Naive thymus-derived CD4-positive, alpha-beta T cell (primary cell): ENCODE data around the gene EFCAB9. TPM values are rescaled to one million over a fixed set of nuclear protein-coding genes. Genes with fewer than 3 reads are reported as not detected.

ENCODE experiments used
- ATAC-seq: fragments of 150-1000 bp; cut with Tn5 transposase; 2 replicates; pipeline ENCODE4 v1.10.0; 2021; ENCODE audit warnings: mild to moderate bottlenecking, moderate library complexity
- CTCF ChIA-PET: fragments of 350-600 bp; sonication (Branson Sonifier 250); formaldehyde crosslinking; loops from one replicate; lab custom pipeline; 2021; ENCODE audit warnings: antibody characterized with exemption; lab: Charles Lee
- POLR2A ChIA-PET: fragments of 350-600 bp; sonication (Branson Sonifier 250); formaldehyde crosslinking; loops from one replicate; lab custom pipeline; 2021; ENCODE audit warnings: antibody characterized with exemption, inconsistent platforms; lab: Charles Lee
- DNase-seq, 9 donors: peaks; one replicate each; pipeline versions ENCODE4 v3.0.0 to v3.0.0-alpha.2; 2020 to 2022; ENCODE audit warnings: mixed read lengths in 1 of 9
- H3K27ac ChIP-seq: one replicate; pipeline ENCODE4 v1.7.0; 2013; ENCODE audit warnings: mild to moderate bottlenecking, low read depth, low read length, moderate library complexity
- H3K27me3 ChIP-seq, 2 donors: one replicate each; pipeline ENCODE4 v1.7.0; 2013; ENCODE audit warnings: low read length in 2 of 2, mild to moderate bottlenecking in 2 of 2, moderate library complexity in 2 of 2; ENCODE audit not compliant: control insufficient read depth in 2 of 2, insufficient read depth in 2 of 2
- H3K36me3 ChIP-seq, 3 experiments: 1 replicate in 2 of 3; 2 replicates in 1 of 3; pipeline ENCODE4 v1.7.0; 2013; ENCODE audit warnings: low read length in 3 of 3, mild to moderate bottlenecking in 3 of 3, moderate library complexity in 1 of 3; ENCODE audit not compliant: insufficient read depth in 3 of 3, control insufficient read depth in 2 of 3
- H3K4me1 ChIP-seq, 2 donors: one replicate each; pipeline ENCODE4 v1.7.0; 2013; ENCODE audit warnings: low read length in 2 of 2, mild to moderate bottlenecking in 2 of 2, moderate library complexity in 1 of 2; ENCODE audit not compliant: control insufficient read depth in 2 of 2, insufficient read depth in 2 of 2
- H3K4me3 ChIP-seq: 2 replicates; pipeline ENCODE4 v1.7.0; 2013; ENCODE audit warnings: mild to moderate bottlenecking, low read length
- H3K9me3 ChIP-seq, 3 experiments: 1 replicate in 2 of 3; 2 replicates in 1 of 3; pipeline ENCODE4 v1.7.0; 2013; ENCODE audit warnings: low read length in 3 of 3; ENCODE audit not compliant: control insufficient read depth in 2 of 3
- H3K27ac Mint-ChIP-seq, 9 donors: one replicate each; pipeline ENCODE4 v1.8.0; 2020 to 2022; ENCODE audit warnings: mixed read lengths in 9 of 9, mild to moderate bottlenecking in 8 of 9, moderate library complexity in 5 of 9, inconsistent platforms in 2 of 9
- H3K27me3 Mint-ChIP-seq, 5 donors: one replicate each; pipeline ENCODE4 v1.8.0; 2021 to 2022; ENCODE audit warnings: mixed read lengths in 5 of 5, mild to moderate bottlenecking in 1 of 5
- H3K36me3 Mint-ChIP-seq, 5 donors: one replicate each; pipeline ENCODE4 v1.8.0; 2020 to 2022; ENCODE audit warnings: mixed read lengths in 5 of 5, mild to moderate bottlenecking in 3 of 5, inconsistent platforms in 1 of 5
- H3K4me1 Mint-ChIP-seq, 7 donors: one replicate each; pipeline ENCODE4 v1.8.0; 2020 to 2022; ENCODE audit warnings: mixed read lengths in 7 of 7, mild to moderate bottlenecking in 3 of 7, inconsistent platforms in 1 of 7
- H3K4me3 Mint-ChIP-seq, 10 donors: one replicate each; pipeline ENCODE4 v1.8.0; 2020 to 2022; ENCODE audit warnings: mild to moderate bottlenecking in 10 of 10, mixed read lengths in 10 of 10, moderate library complexity in 6 of 10, inconsistent platforms in 2 of 10
- H3K9me3 Mint-ChIP-seq, 11 donors: one replicate each; pipeline ENCODE4 v1.8.0; 2020 to 2022; ENCODE audit warnings: mixed read lengths in 11 of 11, mild to moderate bottlenecking in 4 of 11, inconsistent platforms in 1 of 11, moderate library complexity in 1 of 11
- intact Hi-C, 2 donors: fragments of 100-400 bp; cut with micrococcal nuclease; formaldehyde crosslinking; loops; one replicate each; pipeline ENCODE4 v1.15.1; 2023
- polyA plus RNA-seq, 2 donors: library from polyadenylated mRNA; unstranded; fragments of 300-500 nt; fragmentation: Illumina TruSeq; gene quantifications; one replicate each; pipeline ENCODE4 v1.2.3, GENCODE V29; 2021
- total RNA-seq, 6 experiments: library from RNA in 5 of 6; stranded (reverse) in 5 of 6; gene quantifications; 1 replicate in 5 of 6; 2 replicates in 1 of 6; pipeline ENCODE4 v1.2.3 and lab custom pipeline; 2021 to 2026

The EFCAB9 gene
- total and polyA plus RNA-seq, 7 experiments from 2014 or later, result not detected

GRCh38 chr5:172186114-172186695, 7.8 kb upstream of the EFCAB9 start:
- no peaks in the 10 kb centered on the region for H3K9me3 ChIP-seq
- H3K36me3 ChIP-seq, result peaks cover 0 to 9% (median 0%) of the 10 kb centered on the region in 3 experiments
- DNase-seq (no peak), ATAC-seq (no peak)
- intact Hi-C loops, result loop anchor here (2.0 to 10.0 kb wide), 7 partner anchors 511 to 1854 kb away; partner anchors contain the start of genes BNIP1 (in 1 of the 2), CPEB4 (in 1 of the 2), NPM1 (in 1 of the 2) and STC2 (in 1 of the 2)
- H3K27ac Mint-ChIP-seq, result peak overlapping the region; percentile 91 to 100 (median 97)
- H3K4me3 ChIP-seq, result peak overlapping the region; percentile 89
- peaks cover 0 to 8% (median 0%) of the 10 kb centered on the region in 5 donors for H3K27me3 Mint-ChIP-seq
- no peaks in the 10 kb centered on the region for H3K27me3 ChIP-seq
- peak overlapping the region; percentile 94 for H3K27ac ChIP-seq
- CTCF ChIA-PET, result interaction anchor here (0.9 to 5.9 kb wide), 14 partner anchors 9 to 584 kb away, joined by 3 to 113 read pairs (median 4); no protein-coding TSS in a partner anchor
- peaks cover 0 to 2% (median 0%) of the 10 kb centered on the region in 11 donors for H3K9me3 Mint-ChIP-seq
- peaks cover 4 to 39% (median 8%) of the 10 kb centered on the region in 5 donors for H3K36me3 Mint-ChIP-seq
- peak overlapping the region; percentile 96 to 100 (median 99) for H3K4me3 Mint-ChIP-seq
- peaks cover 31 to 35% of the 10 kb centered on the region in 2 donors for H3K4me1 ChIP-seq
- POLR2A ChIA-PET, result interaction anchor here (0.6 to 9.8 kb wide), 17 partner anchors 14 to 179 kb away, joined by 3 to 562 read pairs (median 7); partner anchors contain the start of gene FBXW11
- H3K4me1 Mint-ChIP-seq, result peaks cover 15 to 45% (median 41%) of the 10 kb centered on the region in 7 donors

- H3K4me3 ChIP-seq, result peak overlapping the region; percentile 89
- H3K27me3 Mint-ChIP-seq, result peaks cover 0 to 11% (median 0%) of the 10 kb centered on the region in 5 donors
- peaks cover 0 to 9% (median 0%) of the 10 kb centered on the region in 3 experiments for H3K36me3 ChIP-seq
- H3K36me3 Mint-ChIP-seq, result peaks cover 4 to 36% (median 7%) of the 10 kb centered on the region in 5 donors
- H3K9me3 ChIP-seq, result no peaks in the 10 kb centered on the region
- ATAC-seq, result peak; percentile 43
- CTCF ChIA-PET, result interaction anchor here (0.6 to 5.9 kb wide), 18 partner anchors 9 to 871 kb away, joined by 3 to 113 read pairs (median 6); no protein-coding TSS in a partner anchor
- H3K4me1 Mint-ChIP-seq, result peaks cover 15 to 39% (median 34%) of the 10 kb centered on the region in 7 donors
- POLR2A ChIA-PET, result interaction anchor here (0.6 to 9.8 kb wide), 17 partner anchors 15 to 181 kb away, joined by 3 to 562 read pairs (median 9); partner anchors contain the start of gene FBXW11
- peak overlapping the region; percentile 94 for H3K27ac ChIP-seq
- no peaks in the 10 kb centered on the region for H3K27me3 ChIP-seq
- peak overlapping the region; percentile 96 to 100 (median 99) for H3K4me3 Mint-ChIP-seq
- H3K4me1 ChIP-seq, result peaks cover 21 to 24% of the 10 kb centered on the region in 2 donors
- intact Hi-C loops, result loop anchor here (1.0 to 10.0 kb wide), 22 partner anchors 8 to 1855 kb away; partner anchors contain the start of genes FBXW11 (in 2 of the 2), NPM1 (in 2 of the 2), UBTD2 (in 2 of the 2) and BNIP1 (in 1 of the 2)
- peak overlapping the region; percentile 91 to 100 (median 97) for H3K27ac Mint-ChIP-seq
- H3K9me3 Mint-ChIP-seq, result peaks cover 0 to 2% (median 0%) of the 10 kb centered on the region in 11 donors
- DNase-seq, result peak; percentile 36 to 85 (median 58)
Observed at GRCh38 chr5:172187118-172188032, 6.6 kb upstream of the EFCAB9 start.

GRCh38 chr5:172188033-172188892, 5.7 kb upstream of the EFCAB9 start, which contains the start of gene STK10:
TSS of gene STK10 (minus strand) at chr5:172188224. CDS start at chr5:172188042, 182 bp downstream.
- H3K27me3 ChIP-seq, result no peaks in the 10 kb centered on the region
- intact Hi-C loops, result loop anchor here (1.0 to 10.0 kb wide), 20 partner anchors 13 to 1856 kb away; partner anchors contain the start of genes FBXW11 (in 2 of the 2), NPM1 (in 2 of the 2), UBTD2 (in 2 of the 2) and BNIP1 (in 1 of the 2)
- H3K27me3 Mint-ChIP-seq, result peaks cover 0 to 11% (median 0%) of the 10 kb centered on the region in 5 donors
- peak within 1 kb of the TSS; percentile 96 to 100 (median 99) for H3K4me3 Mint-ChIP-seq
- CTCF ChIA-PET, result interaction anchor here (0.6 to 5.9 kb wide), 29 partner anchors 10 to 316 kb away, joined by 3 to 113 read pairs (median 4); partner anchors contain the start of gene FBXW11
- peaks cover 0 to 9% (median 0%) of the 10 kb centered on the region in 3 experiments for H3K36me3 ChIP-seq
- peak; percentile 82 to 92 (median 90) for DNase-seq
- POLR2A ChIA-PET, result interaction anchor here (0.7 to 9.8 kb wide), 12 partner anchors 16 to 183 kb away, joined by 3 to 562 read pairs (median 9); partner anchors contain the start of gene FBXW11
- H3K27ac ChIP-seq, result peak within 1 kb of the TSS; percentile 94
- H3K27ac Mint-ChIP-seq, result peak within 1 kb of the TSS; percentile 91 to 100 (median 97)
- peaks cover 0 to 2% (median 0%) of the 10 kb centered on the region in 11 donors for H3K9me3 Mint-ChIP-seq
- peaks cover under 1 to 32% (median 4%) of the 10 kb centered on the region in 5 donors for H3K36me3 Mint-ChIP-seq
- peaks cover 12 to 15% of the 10 kb centered on the region in 2 donors for H3K4me1 ChIP-seq
- no peaks in the 10 kb centered on the region for H3K9me3 ChIP-seq
- H3K4me3 ChIP-seq, result peak within 1 kb of the TSS; percentile 89
- peaks cover 11 to 35% (median 25%) of the 10 kb centered on the region in 7 donors for H3K4me1 Mint-ChIP-seq
- peak; percentile 86 for ATAC-seq

GRCh38 chr5:172188893-172189692, 4.9 kb upstream of the EFCAB9 start:
- H3K27me3 ChIP-seq, result no peaks in the 10 kb centered on the region
- H3K36me3 ChIP-seq, result peaks cover 0 to 9% (median 0%) of the 10 kb centered on the region in 3 experiments
- H3K9me3 ChIP-seq, result no peaks in the 10 kb centered on the region
- H3K4me1 Mint-ChIP-seq, result peaks cover 8 to 26% (median 18%) of the 10 kb centered on the region in 7 donors
- ATAC-seq, result no peak
- peaks cover 0 to 2% (median 0%) of the 10 kb centered on the region in 11 donors for H3K9me3 Mint-ChIP-seq
- intact Hi-C loops, result loop anchor here (1.0 to 10.0 kb wide), 20 partner anchors 14 to 1857 kb away; partner anchors contain the start of genes FBXW11 (in 2 of the 2), NPM1 (in 2 of the 2), UBTD2 (in 2 of the 2) and BNIP1 (in 1 of the 2)
- peaks cover 5 to 7% of the 10 kb centered on the region in 2 donors for H3K4me1 ChIP-seq
- peak overlapping the region in 9 of 10 donors; percentile 80 to 99 (median 84) for H3K4me3 Mint-ChIP-seq
- H3K27ac ChIP-seq, result no peak overlapping the region
- H3K4me3 ChIP-seq, result no peak overlapping the region
- POLR2A ChIA-PET, result interaction anchor here (0.7 to 9.8 kb wide), 12 partner anchors 9 to 184 kb away, joined by 3 to 562 read pairs (median 9); partner anchors contain the start of gene FBXW11
- CTCF ChIA-PET, result interaction anchor here (0.5 to 5.9 kb wide), 30 partner anchors 11 to 599 kb away, joined by 3 to 113 read pairs (median 4); partner anchors contain the start of gene FBXW11
- peaks cover 0 to 11% (median 0%) of the 10 kb centered on the region in 5 donors for H3K27me3 Mint-ChIP-seq
- DNase-seq, result peak in 1 of 9 donors; percentile 8
- H3K27ac Mint-ChIP-seq, result peak overlapping the region in 2 of 9 donors; percentile 84 to 95
- peaks cover 0 to 30% (median 3%) of the 10 kb centered on the region in 5 donors for H3K36me3 Mint-ChIP-seq
